ENCODE data around the gene ITPKA. TPM values are rescaled to one million over a fixed set of nuclear protein-coding genes. Genes with fewer than 3 reads are reported as not detected.

The ITPKA gene
- total RNA-seq, 1 experiment from 2014 or later, result 16.2 TPM

Other genes starting within 250 kb of the ITPKA start
- 23.4 and 26.4 TPM in 2 replicates for gene OIP5, start 161.3 kb upstream of the ITPKA start, total RNA-seq (2022)
- gene NUSAP1, start 161.0 kb upstream of the ITPKA start, total RNA-seq (2022), result 106 and 110 TPM in 2 replicates
- gene NDUFAF1, start 91.4 kb upstream of the ITPKA start, total RNA-seq (2022), result 13.3 and 18.3 TPM in 2 replicates
- gene RTF1, start 76.8 kb upstream of the ITPKA start, total RNA-seq (2022), result 40.8 TPM in 2 replicates
- gene LTK, start 20.0 kb downstream of the ITPKA start, total RNA-seq (2022), result 8.5 and 10.9 TPM in 2 replicates
- gene RPAP1, start 50.4 kb downstream of the ITPKA start, total RNA-seq (2022), result 55.3 and 67.1 TPM in 2 replicates
- 118 and 120 TPM in 2 replicates for gene TYRO3, start 65.3 kb downstream of the ITPKA start, total RNA-seq (2022)
- gene MGA, start 166.5 kb downstream of the ITPKA start, total RNA-seq (2022), result 59.6 and 60.0 TPM in 2 replicates